ENCODE results near the gene GALNT1. TPM values are rescaled to one million over a fixed set of nuclear protein-coding genes. Genes with fewer than 3 reads are reported as not detected.

The GALNT1 gene
- polyA plus RNA-seq, 2 of the 4 experiments (the other 2 are of a cell fraction): 97.4 to 113 TPM

DNA sequence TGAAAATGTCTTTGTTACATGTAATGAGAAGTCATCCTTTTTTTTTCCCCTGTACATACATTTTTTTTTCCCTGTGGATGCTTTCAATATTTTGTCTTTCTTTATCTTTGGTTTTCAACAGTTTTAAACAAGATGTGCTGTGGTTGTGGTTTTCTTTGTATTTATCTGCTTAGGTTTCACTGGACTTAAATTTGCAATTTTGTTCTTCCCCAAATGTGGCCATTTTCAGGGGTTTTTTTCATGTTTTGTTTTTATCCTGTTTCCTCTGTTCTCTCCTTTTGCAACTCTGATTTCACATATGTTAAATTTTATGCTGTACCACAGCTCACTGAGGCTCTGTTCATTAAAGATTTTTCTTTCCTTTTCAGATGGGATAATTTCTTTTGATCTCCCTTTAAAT is 41.7 kb downstream of the GALNT1 start:
- DNase-seq (ENCODE audit: low read depth in 1 of 2, low spot score in 1 of 2) (no peak), FAIRE-seq (no peak), ATAC-seq (no peak)

DNA sequence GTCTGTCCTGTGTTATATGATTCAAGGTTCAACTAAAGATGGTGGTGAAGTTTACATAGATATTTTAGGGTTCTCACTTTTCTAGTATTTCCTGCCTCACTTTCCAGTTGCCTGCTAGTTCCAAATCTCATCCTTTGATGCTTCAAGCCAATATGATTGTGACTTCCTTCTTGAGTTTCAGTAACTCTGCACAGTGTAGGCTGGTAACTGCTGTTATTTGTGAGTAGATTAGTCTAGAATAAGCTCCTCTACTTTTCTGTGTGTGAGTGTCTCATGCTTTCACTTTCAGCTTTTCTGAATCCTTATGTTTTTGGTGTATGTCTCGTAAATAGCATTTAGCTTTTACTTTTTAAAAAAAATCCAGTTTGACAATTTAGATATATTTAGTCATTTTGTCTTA is 42.6 kb downstream of the GALNT1 start:
- H3K9me3 ChIP-seq: peaks cover 10% of the 10 kb centered on the region; the same call in 2 of the 3 replicates
- no peak overlapping the region for H3K27ac ChIP-seq
- peaks cover 10% of the 10 kb centered on the region; the same call in 2 of the 3 replicates for H3K4me1 ChIP-seq
- CTCF ChIA-PET: no interaction called here
- 92% methylated on average over 1 of the region's 1 CpG for WGBS (ENCODE audit: missing lambda C conversion rate)
- no peak for DNase-seq (ENCODE audit: low read depth in 1 of 2, low spot score in 1 of 2)
- no peak for FAIRE-seq
- no peak overlapping the region for H3K4me3 ChIP-seq
- ATAC-seq: no peak
- TF ChIP-seq CBX2 (IDR thresholded peaks at IDR 0.05; ENCODE audit: borderline replicate concordance, low read depth): no peak
- no peak for TF ChIP-seq NPAS2 (CRISPR knock-in tag; IDR thresholded peaks at IDR 0.05; ENCODE audit: borderline replicate concordance)
- TF ChIP-seq, protein P1, sequence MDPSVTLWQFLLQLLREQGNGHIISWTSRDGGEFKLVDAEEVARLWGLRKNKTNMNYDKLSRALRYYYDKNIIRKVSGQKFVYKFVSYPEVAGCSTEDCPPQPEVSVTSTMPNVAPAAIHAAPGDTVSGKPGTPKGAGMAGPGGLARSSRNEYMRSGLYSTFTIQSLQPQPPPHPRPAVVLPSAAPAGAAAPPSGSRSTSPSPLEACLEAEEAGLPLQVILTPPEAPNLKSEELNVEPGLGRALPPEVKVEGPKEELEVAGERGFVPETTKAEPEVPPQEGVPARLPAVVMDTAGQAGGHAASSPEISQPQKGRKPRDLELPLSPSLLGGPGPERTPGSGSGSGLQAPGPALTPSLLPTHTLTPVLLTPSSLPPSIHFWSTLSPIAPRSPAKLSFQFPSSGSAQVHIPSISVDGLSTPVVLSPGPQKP (IDR thresholded peaks at IDR 0.05; ENCODE audit: low read depth, low read length): no peak
- TF ChIP-seq, protein P2, sequence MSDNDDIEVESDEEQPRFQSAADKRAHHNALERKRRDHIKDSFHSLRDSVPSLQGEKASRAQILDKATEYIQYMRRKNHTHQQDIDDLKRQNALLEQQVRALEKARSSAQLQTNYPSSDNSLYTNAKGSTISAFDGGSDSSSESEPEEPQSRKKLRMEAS (IDR thresholded peaks at IDR 0.05): no peak
- TF ChIP-seq, protein P3, sequence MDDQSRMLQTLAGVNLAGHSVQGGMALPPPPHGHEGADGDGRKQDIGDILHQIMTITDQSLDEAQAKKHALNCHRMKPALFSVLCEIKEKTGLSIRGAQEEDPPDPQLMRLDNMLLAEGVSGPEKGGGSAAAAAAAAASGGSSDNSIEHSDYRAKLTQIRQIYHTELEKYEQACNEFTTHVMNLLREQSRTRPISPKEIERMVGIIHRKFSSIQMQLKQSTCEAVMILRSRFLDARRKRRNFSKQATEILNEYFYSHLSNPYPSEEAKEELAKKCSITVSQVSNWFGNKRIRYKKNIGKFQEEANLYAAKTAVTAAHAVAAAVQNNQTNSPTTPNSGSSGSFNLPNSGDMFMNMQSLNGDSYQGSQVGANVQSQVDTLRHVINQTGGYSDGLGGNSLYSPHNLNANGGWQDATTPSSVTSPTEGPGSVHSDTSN (IDR thresholded peaks at IDR 0.05): no peak
- TF ChIP-seq CBX8 (IDR thresholded peaks at IDR 0.05): no peak
- TF ChIP-seq SREBF2 (IDR thresholded peaks at IDR 0.05): no peak
- no peak for TF ChIP-seq MAZ (IDR thresholded peaks at IDR 0.05; ENCODE audit: borderline replicate concordance, low read depth, low read length)
- no peak for TF ChIP-seq NR3C1 (IDR thresholded peaks at IDR 0.05)
- no peak for TF ChIP-seq ZSCAN20 (CRISPR knock-in tag; IDR thresholded peaks at IDR 0.05)
- TF ChIP-seq, protein P4, sequence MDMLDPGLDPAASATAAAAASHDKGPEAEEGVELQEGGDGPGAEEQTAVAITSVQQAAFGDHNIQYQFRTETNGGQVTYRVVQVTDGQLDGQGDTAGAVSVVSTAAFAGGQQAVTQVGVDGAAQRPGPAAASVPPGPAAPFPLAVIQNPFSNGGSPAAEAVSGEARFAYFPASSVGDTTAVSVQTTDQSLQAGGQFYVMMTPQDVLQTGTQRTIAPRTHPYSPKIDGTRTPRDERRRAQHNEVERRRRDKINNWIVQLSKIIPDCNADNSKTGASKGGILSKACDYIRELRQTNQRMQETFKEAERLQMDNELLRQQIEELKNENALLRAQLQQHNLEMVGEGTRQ (IDR thresholded peaks at IDR 0.05): no peak
- TF ChIP-seq HDAC2 (IDR thresholded peaks at IDR 0.05): no peak
- TF ChIP-seq CHD2 (IDR thresholded peaks at IDR 0.05; ENCODE audit: low read length, partially characterized antibody): no peak
- no peak for TF ChIP-seq SMC3 (IDR thresholded peaks at IDR 0.05)
- POLR2A ChIA-PET: no interaction called here
- H3K4me2 ChIP-seq: no peak overlapping the region

More for the DNA sequence above, 41.7 kb downstream of the GALNT1 start:
- Histone ChIP-seq H3K4me1 (peaks cover 19% of the 10 kb centered on the region), H3K9me3 (peaks cover 10% of the 10 kb centered on the region; the same call in 2 of the 3 replicates), H3K4me3 (no peak overlapping the region), H3K4me2 (no peak overlapping the region), H3K27ac (no peak overlapping the region)
- ChIA-PET CTCF (no interaction called here), POLR2A (no interaction called here)
- TF ChIP-seq RARB (CRISPR knock-in tag; IDR thresholded peaks at IDR 0.05): no peak
- TF ChIP-seq, protein P5, sequence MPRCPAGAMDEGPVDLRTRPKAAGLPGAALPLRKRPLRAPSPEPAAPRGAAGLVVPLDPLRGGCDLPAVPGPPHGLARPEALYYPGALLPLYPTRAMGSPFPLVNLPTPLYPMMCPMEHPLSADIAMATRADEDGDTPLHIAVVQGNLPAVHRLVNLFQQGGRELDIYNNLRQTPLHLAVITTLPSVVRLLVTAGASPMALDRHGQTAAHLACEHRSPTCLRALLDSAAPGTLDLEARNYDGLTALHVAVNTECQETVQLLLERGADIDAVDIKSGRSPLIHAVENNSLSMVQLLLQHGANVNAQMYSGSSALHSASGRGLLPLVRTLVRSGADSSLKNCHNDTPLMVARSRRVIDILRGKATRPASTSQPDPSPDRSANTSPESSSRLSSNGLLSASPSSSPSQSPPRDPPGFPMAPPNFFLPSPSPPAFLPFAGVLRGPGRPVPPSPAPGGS (IDR thresholded peaks at IDR 0.05): no peak
- TF ChIP-seq TP53 (CRISPR knock-in tag; IDR thresholded peaks at IDR 0.05): no peak
- TF ChIP-seq FOXS1 (CRISPR knock-in tag; IDR thresholded peaks at IDR 0.05): no peak
- no peak for TF ChIP-seq POLR2A (IDR thresholded peaks at IDR 0.05; ENCODE audit: low read length)
- no peak for TF ChIP-seq HDAC2 (IDR thresholded peaks at IDR 0.05)
- TF ChIP-seq EHF (CRISPR knock-in tag; IDR thresholded peaks at IDR 0.05): no peak
- no peak for TF ChIP-seq MAZ (IDR thresholded peaks at IDR 0.05; ENCODE audit: borderline replicate concordance, low read depth, low read length)
- TF ChIP-seq MYC (IDR thresholded peaks at IDR 0.05; ENCODE audit: borderline replicate concordance, low read length): no peak
- TF ChIP-seq FOSL2 (IDR thresholded peaks at IDR 0.05): no peak
- TF ChIP-seq FOSL2 (CRISPR knock-in tag; IDR thresholded peaks at IDR 0.05): no peak
- TF ChIP-seq HOXB13 (CRISPR knock-in tag; IDR thresholded peaks at IDR 0.05; ENCODE audit: low read depth): no peak
- TF ChIP-seq, protein P2 (IDR thresholded peaks at IDR 0.05): no peak
- TF ChIP-seq RAD21 (conservative IDR thresholded peaks at IDR 0.05 in 1 of 2, IDR thresholded peaks at IDR 0.05 in 1 of 2): no peak
- no peak for TF ChIP-seq KDM1A (IDR thresholded peaks at IDR 0.05; ENCODE audit: low read depth)
- TF ChIP-seq, protein P6, sequence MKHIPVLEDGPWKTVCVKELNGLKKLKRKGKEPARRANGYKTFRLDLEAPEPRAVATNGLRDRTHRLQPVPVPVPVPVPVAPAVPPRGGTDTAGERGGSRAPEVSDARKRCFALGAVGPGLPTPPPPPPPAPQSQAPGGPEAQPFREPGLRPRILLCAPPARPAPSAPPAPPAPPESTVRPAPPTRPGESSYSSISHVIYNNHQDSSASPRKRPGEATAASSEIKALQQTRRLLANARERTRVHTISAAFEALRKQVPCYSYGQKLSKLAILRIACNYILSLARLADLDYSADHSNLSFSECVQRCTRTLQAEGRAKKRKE (CRISPR knock-in tag; IDR thresholded peaks at IDR 0.05; ENCODE audit: low read depth): no peak
